Keratinocyte (primary cell): ENCODE results near the gene MARCHF10.

Experiments
- EZH2 ChIP-seq: IDR thresholded peaks from one replicate; pipeline ENCODE4 v1.6.1; 2012; ENCODE audit warnings: inconsistent platforms, mild to moderate bottlenecking, low read length, moderate library complexity
- TF ChIP-seq, protein P1 (sequence below), 3 experiments: IDR thresholded peaks in 1 of 3; conservative IDR thresholded peaks in 1 of 3; optimal IDR thresholded peaks in 1 of 3; 2 replicates in 2 of 3; 3 replicates in 1 of 3; pipeline versions ENCODE3 to v1.5.1; 2011; ENCODE audit warnings: low read length in 3 of 3, mild to moderate bottlenecking in 3 of 3, moderate library complexity in 2 of 3, control low read depth in 1 of 3, inconsistent platforms in 1 of 3; ENCODE audit not compliant: insufficient read depth in 2 of 3; ENCODE audit errors: extremely low read depth in 1 of 3

DNA sequence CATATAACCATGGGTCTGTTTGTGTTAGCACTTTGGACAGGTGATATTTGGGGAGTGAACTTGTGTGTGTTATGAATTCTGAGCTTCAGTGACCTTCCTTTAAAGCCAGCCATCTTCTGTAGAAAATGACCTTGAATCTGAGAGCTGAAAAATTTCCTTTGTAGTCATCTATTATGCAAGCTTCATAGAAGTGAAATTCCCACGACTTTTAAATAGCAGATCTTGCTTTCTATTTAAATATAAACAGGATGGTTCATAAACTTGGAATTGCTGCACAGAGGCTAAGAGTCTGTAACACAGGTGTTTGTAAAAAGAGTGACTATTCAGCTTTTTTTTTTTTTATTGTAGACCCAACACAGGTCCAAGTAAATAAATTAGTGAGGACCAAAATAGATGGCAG, 85.5 kb downstream of the MARCHF10 start:
- TF ChIP-seq EZH2: no peak
- TF ChIP-seq, protein P1, sequence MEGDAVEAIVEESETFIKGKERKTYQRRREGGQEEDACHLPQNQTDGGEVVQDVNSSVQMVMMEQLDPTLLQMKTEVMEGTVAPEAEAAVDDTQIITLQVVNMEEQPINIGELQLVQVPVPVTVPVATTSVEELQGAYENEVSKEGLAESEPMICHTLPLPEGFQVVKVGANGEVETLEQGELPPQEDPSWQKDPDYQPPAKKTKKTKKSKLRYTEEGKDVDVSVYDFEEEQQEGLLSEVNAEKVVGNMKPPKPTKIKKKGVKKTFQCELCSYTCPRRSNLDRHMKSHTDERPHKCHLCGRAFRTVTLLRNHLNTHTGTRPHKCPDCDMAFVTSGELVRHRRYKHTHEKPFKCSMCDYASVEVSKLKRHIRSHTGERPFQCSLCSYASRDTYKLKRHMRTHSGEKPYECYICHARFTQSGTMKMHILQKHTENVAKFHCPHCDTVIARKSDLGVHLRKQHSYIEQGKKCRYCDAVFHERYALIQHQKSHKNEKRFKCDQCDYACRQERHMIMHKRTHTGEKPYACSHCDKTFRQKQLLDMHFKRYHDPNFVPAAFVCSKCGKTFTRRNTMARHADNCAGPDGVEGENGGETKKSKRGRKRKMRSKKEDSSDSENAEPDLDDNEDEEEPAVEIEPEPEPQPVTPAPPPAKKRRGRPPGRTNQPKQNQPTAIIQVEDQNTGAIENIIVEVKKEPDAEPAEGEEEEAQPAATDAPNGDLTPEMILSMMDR (optimal IDR thresholded peaks at IDR 0.05 in 1 of 3, IDR thresholded peaks at IDR 0.05 in 1 of 3, conservative IDR thresholded peaks at IDR 0.05 in 1 of 3; ENCODE audit: extremely low read depth in 1 of 3, insufficient read depth in 2 of 3, low read length in 3 of 3): no peak
